HepG2 (cell line): ENCODE measurements around the gene NDEL1. TPM values are rescaled to one million over a fixed set of nuclear protein-coding genes. Genes with fewer than 3 reads are reported as not detected.
A peak's percentile ranks its signal among the peaks of the same experiment; 100 is the strongest.

Experiments
- BRF2 ChIP-seq: sonication (generic); formaldehyde crosslinking; IDR thresholded peaks from 2 replicates; pipeline ENCODE4 v1.8.1; 2022; ENCODE audit warnings: mild to moderate bottlenecking, missing genetic modification reagents
- CHD4 ChIP-seq: fragments of 200-600 bp; sonication (generic); IDR thresholded peaks from 2 replicates; pipeline ENCODE4 v1.7.0; 2017; ENCODE audit warnings: mild to moderate bottlenecking, low read length, borderline replicate concordance
- CREM ChIP-seq, 2 experiments: sonication (generic) in 1 of 2; formaldehyde crosslinking in 1 of 2; IDR thresholded peaks; 2 replicates each; pipeline versions ENCODE4 v1.4.0 to v1.6.1; 2016 to 2020; ENCODE audit warnings: antibody characterized with exemption in 1 of 2, mild to moderate bottlenecking in 1 of 2, missing genetic modification reagents in 1 of 2
- GABPB1 ChIP-seq: IDR thresholded peaks from 2 replicates; pipeline ENCODE4 v1.6.1; 2016; ENCODE audit warnings: mild to moderate bottlenecking, missing genetic modification reagents, moderate library complexity, missing compliant biosample characterization
- GFI1 ChIP-seq: sonication (generic); formaldehyde crosslinking; IDR thresholded peaks from 2 replicates; pipeline ENCODE4 v1.5.0; 2020; ENCODE audit warnings: missing genetic modification reagents, mild to moderate bottlenecking, borderline replicate concordance
- GZF1 ChIP-seq: sonication (generic); formaldehyde crosslinking; IDR thresholded peaks from 2 replicates; pipeline ENCODE4 v1.5.1; 2020; ENCODE audit warnings: mild to moderate bottlenecking, missing genetic modification reagents
- HHEX ChIP-seq: IDR thresholded peaks from 2 replicates; pipeline ENCODE4 v1.6.1; 2016; ENCODE audit warnings: control low read depth
- HIVEP1 ChIP-seq: sonication (generic); formaldehyde crosslinking; IDR thresholded peaks from 2 replicates; pipeline ENCODE4 v1.4.0; 2020; ENCODE audit warnings: mild to moderate bottlenecking, missing genetic modification reagents
- HOMEZ ChIP-seq: IDR thresholded peaks from 2 replicates; pipeline ENCODE4 v1.6.1; 2016; ENCODE audit warnings: low read depth
- HOXA5 ChIP-seq: sonication (generic); formaldehyde crosslinking; IDR thresholded peaks from 2 replicates; pipeline ENCODE4 v1.4.0; 2020; ENCODE audit warnings: missing genetic modification reagents
- KAT7 ChIP-seq: IDR thresholded peaks from 2 replicates; pipeline ENCODE4 v1.6.1; 2018; ENCODE audit warnings: borderline replicate concordance, missing compliant biosample characterization
- KDM3A ChIP-seq: IDR thresholded peaks from 2 replicates; pipeline ENCODE4 v1.6.1; 2018; ENCODE audit warnings: low read depth, missing compliant biosample characterization
- KLF11 ChIP-seq: IDR thresholded peaks from 2 replicates; pipeline ENCODE4 v1.6.1; 2016; ENCODE audit warnings: missing compliant biosample characterization
- MTA3 ChIP-seq: sonication (generic); formaldehyde crosslinking; IDR thresholded peaks from 2 replicates; pipeline ENCODE4 v1.4.0; 2020; ENCODE audit warnings: missing genetic modification reagents
- MYNN ChIP-seq: sonication (generic); formaldehyde crosslinking; IDR thresholded peaks from 2 replicates; pipeline ENCODE4 v1.4.0; 2020; ENCODE audit warnings: mild to moderate bottlenecking, low read depth, missing genetic modification reagents
- NAIF1 ChIP-seq: sonication (generic); formaldehyde crosslinking; IDR thresholded peaks from 2 replicates; pipeline ENCODE4 v1.5.0; 2020; ENCODE audit warnings: mild to moderate bottlenecking, missing genetic modification reagents, borderline replicate concordance
- PHF5A ChIP-seq: IDR thresholded peaks from one replicate; pipeline ENCODE4 v1.6.1; 2018; ENCODE audit warnings: low read depth, missing genetic modification reagents; ENCODE audit not compliant: unreplicated experiment
- PTBP1 ChIP-seq: fragments of 200-400 bp; formaldehyde crosslinking; IDR thresholded peaks from 2 replicates; pipeline ENCODE4 v1.6.1; 2018; ENCODE audit warnings: low read length, low read depth; ENCODE audit not compliant: poor library complexity, severe bottlenecking
- SMYD3 ChIP-seq: sonication (generic); formaldehyde crosslinking; IDR thresholded peaks from 2 replicates; pipeline ENCODE4 v1.8.1; 2023; ENCODE audit warnings: mild to moderate bottlenecking, missing genetic modification reagents
- SPEN ChIP-seq: sonication (generic); formaldehyde crosslinking; IDR thresholded peaks from 2 replicates; pipeline ENCODE4 v1.5.1; 2020; ENCODE audit warnings: low read depth, mild to moderate bottlenecking, missing genetic modification reagents
- TARDBP ChIP-seq: sonication (generic); formaldehyde crosslinking; IDR thresholded peaks from 2 replicates; pipeline ENCODE4 v1.8.0; 2022; ENCODE audit warnings: mild to moderate bottlenecking, missing genetic modification reagents
- ZNF3 ChIP-seq: IDR thresholded peaks from 2 replicates; pipeline ENCODE4 v1.7.0; 2017; ENCODE audit warnings: inconsistent platforms
- ZNF503 ChIP-seq: sonication (generic); formaldehyde crosslinking; IDR thresholded peaks from 2 replicates; pipeline ENCODE4 v1.4.0; 2020; ENCODE audit warnings: missing genetic modification reagents
- ZNF770 ChIP-seq: sonication (generic); formaldehyde crosslinking; IDR thresholded peaks from 2 replicates; pipeline ENCODE4 v1.5.0; 2020; ENCODE audit warnings: mild to moderate bottlenecking, missing genetic modification reagents
- polyA plus RNA-seq, 8 experiments: library from polyadenylated mRNA; depleted of rRNA in 3 of 8; stranded (reverse) in 7 of 8; unstranded in 1 of 8; fragments of >200 nt; fragmentation: Illumina TruSeq in 4 of 8; extraction: Trizol in 4 of 8; gene quantifications; 2 replicates each; pipeline versions ENCODE4 v1.2.1 to v1.2.3, GENCODE V29; 2011 to 2016; ENCODE audit warnings: low read depth in 4 of 8, missing spikeins in 1 of 8, mixed read lengths in 1 of 8; ENCODE audit not compliant: insufficient read depth in 1 of 8
- total RNA-seq, 5 experiments: library from RNA; depleted of rRNA; stranded (reverse); fragments of >200 nt; fragmentation: Illumina TruSeq; extraction: Trizol; gene quantifications; 2 replicates each; pipeline ENCODE4 v1.2.3, GENCODE V29; 2016; ENCODE audit warnings: low read depth in 1 of 5

The NDEL1 gene
- total and polyA plus RNA-seq, 2 of the 13 experiments (the other 11 are each of a cell fraction or from before 2014, with no cell fraction given) = 59.8 to 153 TPM

GRCh38 chr17:8420041-8420934 lies 15.4 kb upstream of the NDEL1 start (continued):
- peak; percentile 61; the same call in 1 of the 2 replicates for TF ChIP-seq GFI1 (CRISPR knock-in tag)
- TF ChIP-seq TARDBP = peak; percentile 94
- TF ChIP-seq GZF1 (CRISPR knock-in tag) = no peak
- TF ChIP-seq ZNF770 (CRISPR knock-in tag) = no peak
- peak; percentile 35; the same call in 1 of the 2 replicates for TF ChIP-seq GABPB1 (CRISPR knock-in tag)
- no peak for TF ChIP-seq PTBP1
- peak; percentile 94 for TF ChIP-seq ZNF503 (CRISPR knock-in tag)
- peak; percentile 73; the same call in 1 of the 2 replicates for TF ChIP-seq KAT7 (CRISPR knock-in tag)
- TF ChIP-seq KLF11 = peak; percentile 96; the same call in 1 of the 2 replicates
- no peak for TF ChIP-seq MTA3 (CRISPR knock-in tag)
- peak; percentile 92 for TF ChIP-seq CREM (IDR thresholded peaks at IDR 0.05)
- no peak for TF ChIP-seq CREM (CRISPR knock-in tag; IDR thresholded peaks at IDR 0.05)
- TF ChIP-seq HIVEP1 = no peak
- peak; percentile 73; the same call in 1 of the 2 replicates for TF ChIP-seq SMYD3
- peak; percentile 83 for TF ChIP-seq PHF5A (CRISPR knock-in tag)
- TF ChIP-seq CHD4 = peak; percentile 75; the same call in 1 of the 2 replicates
- TF ChIP-seq KDM3A (CRISPR knock-in tag) = peak; percentile 66
- TF ChIP-seq HOMEZ = peak; percentile 76; the same call in 1 of the 2 replicates
- TF ChIP-seq MYNN (CRISPR knock-in tag) = no peak
- TF ChIP-seq ZNF3 (CRISPR knock-in tag) = peak; percentile 43; the same call in 1 of the 2 replicates
- no peak for TF ChIP-seq BRF2 (CRISPR knock-in tag)
- TF ChIP-seq SPEN = peak; percentile 79; the same call in 1 of the 2 replicates
- TF ChIP-seq NAIF1 = peak; percentile 77
- peak; percentile 71; the same call in 1 of the 2 replicates for TF ChIP-seq HHEX
- peak; percentile 92 for TF ChIP-seq HOXA5
